ENCODE measurements around the gene TMEM203.
A peak's percentile ranks its signal among the peaks of the same experiment; 100 is the strongest.

The TMEM203 gene

GRCh38 chr9:137224830-137225694 is 19.6 kb upstream of the TMEM203 start, which contains the start of gene CYSRT1:
TSS of gene CYSRT1 (plus strand) at chr9:137225174. CDS start at chr9:137225622, 448 bp downstream.
- no peak for DNase-seq (ENCODE audit: low read depth in 1 of 2, low spot score in 1 of 2)
- H3K4me3 ChIP-seq (replicated peaks; ENCODE audit: insufficient read depth, low read length) = peak within 1 kb of the TSS; percentile 84
- peak within 1 kb of the TSS; percentile 73 for H3K27ac ChIP-seq (replicated peaks)
- TF ChIP-seq SPI1 (IDR thresholded peaks at IDR 0.05; ENCODE audit: borderline replicate concordance, low read depth) (no peak), GABPA (IDR thresholded peaks at IDR 0.05; ENCODE audit: low read depth) (no peak), CTCF (IDR thresholded peaks at IDR 0.05; ENCODE audit: insufficient read depth, low read length) (no peak), POLR2AphosphoS5 (IDR thresholded peaks at IDR 0.05; ENCODE audit: low read depth) (no peak), REST (IDR thresholded peaks at IDR 0.05; ENCODE audit: insufficient replicate concordance, low read depth) (no peak)
- no peaks in the 10 kb centered on the region for H3K27me3 ChIP-seq (ENCODE audit: insufficient read depth, poor library complexity, severe bottlenecking)

- TF ChIP-seq GABPA (IDR thresholded peaks at IDR 0.05; ENCODE audit: low read depth) (peak; percentile 95), POLR2AphosphoS5 (IDR thresholded peaks at IDR 0.05; ENCODE audit: low read depth) (peak; percentile 65), CTCF (IDR thresholded peaks at IDR 0.05; ENCODE audit: insufficient read depth, low read length) (no peak), SPI1 (IDR thresholded peaks at IDR 0.05; ENCODE audit: borderline replicate concordance, low read depth) (peak; percentile 39; the same call in 1 of the 2 replicates)
- DNase-seq (ENCODE audit: low read depth in 1 of 2, low spot score in 1 of 2) = peak; percentile 92 to 99
- H3K4me3 ChIP-seq (replicated peaks; ENCODE audit: insufficient read depth, low read length) = peak overlapping the region; percentile 84
- H3K27me3 ChIP-seq (ENCODE audit: insufficient read depth, poor library complexity, severe bottlenecking) = no peaks in the 10 kb centered on the region
- H3K27ac ChIP-seq (replicated peaks) = peak overlapping the region; percentile 73
These were observed 17.9 kb upstream of the TMEM203 start for GRCh38 chr9:137223078-137223970.

GRCh38 chr9:137222190-137223077 is 17.0 kb upstream of the TMEM203 start, which contains the start of gene RNF208:
TSS of gene RNF208 (minus strand) at chr9:137222240. CDS start at chr9:137221212, 1,028 bp downstream.
- peak within 1 kb of the TSS; percentile 73 for H3K27ac ChIP-seq (replicated peaks)
- peak within 1 kb of the TSS; percentile 84 for H3K4me3 ChIP-seq (replicated peaks; ENCODE audit: insufficient read depth, low read length)
- no peak for DNase-seq (ENCODE audit: low read depth in 1 of 2, low spot score in 1 of 2)
- no peaks in the 10 kb centered on the region for H3K27me3 ChIP-seq (ENCODE audit: insufficient read depth, poor library complexity, severe bottlenecking)
- TF ChIP-seq POLR2AphosphoS5 (IDR thresholded peaks at IDR 0.05; ENCODE audit: low read depth) (no peak), GABPA (IDR thresholded peaks at IDR 0.05; ENCODE audit: low read depth) (no peak), SPI1 (IDR thresholded peaks at IDR 0.05; ENCODE audit: borderline replicate concordance, low read depth) (no peak), CTCF (IDR thresholded peaks at IDR 0.05; ENCODE audit: insufficient read depth, low read length) (no peak), REST (IDR thresholded peaks at IDR 0.05; ENCODE audit: insufficient replicate concordance, low read depth) (no peak)

Measured in HL-60 (cell line).